ENCODE measurements around the gene DLG2.

The DLG2 gene

GRCh38 chr11:84887055-84887629 is 740.0 kb downstream of the DLG2 start:
- in situ Hi-C loops (cut with HindIII; ENCODE audit: low sequenced_read_pairs): no loop called here
- H3K4me3 ChIP-seq (ENCODE audit: low read depth, low read length): no peak overlapping the region
- TF ChIP-seq CTCF (IDR thresholded peaks at IDR 0.05; ENCODE audit: low read depth, low read length): no peak
- no peak for DNase-seq (ENCODE audit: low read depth, low spot score)

DNA sequence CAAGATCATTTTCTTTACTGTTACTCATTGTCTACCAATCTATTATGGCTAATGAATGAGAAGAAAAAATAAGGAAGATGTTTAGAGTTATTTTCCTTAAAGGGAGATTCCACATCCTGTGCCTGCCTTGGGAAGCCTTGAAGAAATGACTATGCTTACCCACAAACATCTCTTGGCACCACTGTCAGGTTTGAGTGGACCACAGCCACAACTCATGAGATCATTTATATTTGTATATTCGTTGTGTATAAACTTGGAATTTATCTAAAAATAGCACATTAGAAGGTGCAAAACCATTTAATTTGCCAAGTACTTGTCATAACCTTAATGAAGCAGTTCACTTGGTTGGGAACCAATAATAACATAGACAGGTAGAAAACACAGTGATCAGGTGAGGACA is 740.8 kb downstream of the DLG2 start:
- TF ChIP-seq CTCF (IDR thresholded peaks at IDR 0.05; ENCODE audit: low read depth, low read length): no peak
- in situ Hi-C loops (cut with HindIII; ENCODE audit: low sequenced_read_pairs): no loop called here
- no peak overlapping the region for H3K4me3 ChIP-seq (ENCODE audit: low read depth, low read length)
- peak; percentile 52 for DNase-seq (ENCODE audit: low read depth, low spot score)

- in situ Hi-C loops (cut with HindIII; ENCODE audit: low sequenced_read_pairs): no loop called here
These were observed 742.3 kb downstream of the DLG2 start for GRCh38 chr11:84884836-84885235.

GRCh38 chr11:84882056-84882455 is 745.1 kb downstream of the DLG2 start:
- H3K4me3 ChIP-seq (ENCODE audit: low read depth, low read length): no peak overlapping the region
- no peak for TF ChIP-seq CTCF (IDR thresholded peaks at IDR 0.05; ENCODE audit: low read depth, low read length)
- DNase-seq (ENCODE audit: low read depth, low spot score): no peak
- in situ Hi-C loops (cut with HindIII; ENCODE audit: low sequenced_read_pairs): no loop called here

More at GRCh38 chr11:84884836-84885235, 742.3 kb downstream of the DLG2 start:
- H3K4me3 ChIP-seq (ENCODE audit: low read depth, low read length): no peak overlapping the region
- DNase-seq (ENCODE audit: low read depth, low spot score): no peak
- TF ChIP-seq CTCF (IDR thresholded peaks at IDR 0.05; ENCODE audit: low read depth, low read length): no peak

GRCh38 chr11:84871116-84871515 is 756.0 kb downstream of the DLG2 start:
- DNase-seq (ENCODE audit: low read depth, low spot score): peak; percentile 65
- in situ Hi-C loops (cut with HindIII; ENCODE audit: low sequenced_read_pairs): no loop called here

DNA sequence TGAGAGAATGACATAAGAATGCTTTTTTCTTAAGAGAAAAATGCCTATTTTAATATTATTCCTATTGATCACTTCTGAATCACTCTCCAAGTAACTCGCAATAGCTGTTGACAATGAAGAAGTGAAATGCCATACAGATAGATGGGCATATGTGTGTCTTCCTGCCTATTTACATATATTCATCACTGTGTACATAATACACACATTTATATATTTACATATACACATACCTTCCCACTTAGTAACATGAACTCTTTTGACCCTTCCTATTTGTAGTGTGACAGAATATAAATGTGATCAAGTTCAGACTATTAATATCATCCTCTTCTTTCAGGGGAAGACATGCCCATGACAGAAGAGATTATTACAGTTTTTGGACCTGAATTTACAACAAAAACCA is 756.7 kb downstream of the DLG2 start:
- no peak for TF ChIP-seq CTCF (IDR thresholded peaks at IDR 0.05; ENCODE audit: low read depth, low read length)

More at GRCh38 chr11:84871116-84871515, 756.0 kb downstream of the DLG2 start:
- TF ChIP-seq CTCF (IDR thresholded peaks at IDR 0.05; ENCODE audit: low read depth, low read length): no peak
- H3K4me3 ChIP-seq (ENCODE audit: low read depth, low read length): no peak overlapping the region

More for the DNA sequence above, 756.7 kb downstream of the DLG2 start:
- in situ Hi-C loops (cut with HindIII; ENCODE audit: low sequenced_read_pairs): no loop called here
- no peak overlapping the region for H3K4me3 ChIP-seq (ENCODE audit: low read depth, low read length)
- no peak for DNase-seq (ENCODE audit: low read depth, low spot score)

Data from astrocyte of the spinal cord (primary cell).